ENCODE measurements around the gene COMP.

The COMP gene

DNA sequence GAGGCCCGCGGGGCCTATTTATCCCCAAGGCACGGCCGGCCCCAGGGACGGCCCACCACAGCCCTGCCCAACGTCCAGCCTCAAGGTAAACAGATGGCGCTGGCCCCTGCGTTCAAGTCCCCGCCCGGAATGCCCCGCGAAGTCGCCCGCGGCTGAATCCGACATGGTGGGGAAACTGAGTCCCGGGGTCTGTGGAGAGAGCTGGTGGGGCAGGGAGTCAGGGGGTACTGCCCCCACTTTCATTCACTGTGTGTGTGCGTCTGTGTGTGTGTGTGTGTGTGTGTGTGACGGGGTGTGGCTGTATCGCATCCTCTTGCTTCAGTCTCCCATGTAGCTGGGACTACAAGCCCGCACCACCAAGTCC is 192 bp upstream of the COMP start:
- no peaks in the 10 kb centered on the region for H3K9me3 ChIP-seq (ENCODE audit: severe bottlenecking)
- DNase-seq (ENCODE audit: low spot score): peak; percentile 59
- TF ChIP-seq, protein P1, sequence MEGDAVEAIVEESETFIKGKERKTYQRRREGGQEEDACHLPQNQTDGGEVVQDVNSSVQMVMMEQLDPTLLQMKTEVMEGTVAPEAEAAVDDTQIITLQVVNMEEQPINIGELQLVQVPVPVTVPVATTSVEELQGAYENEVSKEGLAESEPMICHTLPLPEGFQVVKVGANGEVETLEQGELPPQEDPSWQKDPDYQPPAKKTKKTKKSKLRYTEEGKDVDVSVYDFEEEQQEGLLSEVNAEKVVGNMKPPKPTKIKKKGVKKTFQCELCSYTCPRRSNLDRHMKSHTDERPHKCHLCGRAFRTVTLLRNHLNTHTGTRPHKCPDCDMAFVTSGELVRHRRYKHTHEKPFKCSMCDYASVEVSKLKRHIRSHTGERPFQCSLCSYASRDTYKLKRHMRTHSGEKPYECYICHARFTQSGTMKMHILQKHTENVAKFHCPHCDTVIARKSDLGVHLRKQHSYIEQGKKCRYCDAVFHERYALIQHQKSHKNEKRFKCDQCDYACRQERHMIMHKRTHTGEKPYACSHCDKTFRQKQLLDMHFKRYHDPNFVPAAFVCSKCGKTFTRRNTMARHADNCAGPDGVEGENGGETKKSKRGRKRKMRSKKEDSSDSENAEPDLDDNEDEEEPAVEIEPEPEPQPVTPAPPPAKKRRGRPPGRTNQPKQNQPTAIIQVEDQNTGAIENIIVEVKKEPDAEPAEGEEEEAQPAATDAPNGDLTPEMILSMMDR (IDR thresholded peaks at IDR 0.05; ENCODE audit: poor library complexity, severe bottlenecking): no peak
- no peaks in the 10 kb centered on the region for H3K4me1 ChIP-seq (ENCODE audit: insufficient read depth, poor library complexity, severe bottlenecking)
- no peak overlapping the region for H3K4me3 ChIP-seq (ENCODE audit: severe bottlenecking)
- H3K36me3 ChIP-seq (ENCODE audit: low read depth): no peaks in the 10 kb centered on the region
- peaks cover 58% of the 10 kb centered on the region for H3K27me3 ChIP-seq (ENCODE audit: insufficient read depth, poor library complexity, severe bottlenecking)
- H3K27ac ChIP-seq (ENCODE audit: poor library complexity, severe bottlenecking): no peak overlapping the region
- no peak for ATAC-seq (ENCODE audit: low read depth)

DNA sequence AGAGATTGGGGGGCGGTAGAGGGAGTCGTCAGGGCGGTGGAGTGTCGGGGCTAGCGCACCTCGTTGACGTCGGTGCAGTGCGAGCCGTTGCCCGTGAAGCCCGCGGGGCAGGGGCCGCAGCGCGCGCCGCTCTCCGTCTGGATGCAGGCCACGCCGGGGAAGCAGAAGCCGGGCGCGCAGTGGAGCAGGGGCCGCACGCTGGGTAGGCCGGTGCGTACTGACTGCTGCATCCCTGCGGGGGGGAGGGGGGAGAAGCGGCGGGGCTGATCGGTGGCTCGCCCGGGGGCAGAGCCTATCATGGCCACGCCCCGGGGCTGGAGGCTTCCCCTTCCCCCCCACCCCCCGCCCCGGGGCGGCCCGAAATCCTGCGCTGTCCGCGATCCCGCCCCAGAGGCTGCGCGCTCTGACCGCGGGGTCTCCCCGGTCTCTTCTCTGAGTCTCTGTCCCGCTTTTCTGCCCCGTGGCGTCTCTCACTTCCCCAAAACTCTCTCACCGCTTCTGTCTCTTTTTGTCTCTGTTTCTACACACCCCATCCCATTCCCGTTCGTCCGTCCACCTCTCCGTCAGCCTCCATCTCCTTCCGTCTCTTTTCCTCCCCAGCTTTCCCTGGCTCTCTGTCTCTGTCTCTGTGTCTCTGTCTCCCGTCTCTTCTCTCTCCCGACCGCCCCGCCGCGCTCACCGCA is 1.1 kb downstream of the COMP start:
- Histone ChIP-seq H3K27ac (ENCODE audit: poor library complexity, severe bottlenecking) (no peak overlapping the region), H3K4me1 (ENCODE audit: insufficient read depth, poor library complexity, severe bottlenecking) (no peaks in the 10 kb centered on the region), H3K9me3 (ENCODE audit: severe bottlenecking) (no peaks in the 10 kb centered on the region), H3K36me3 (ENCODE audit: low read depth) (no peaks in the 10 kb centered on the region), H3K4me3 (ENCODE audit: severe bottlenecking) (no peak overlapping the region), H3K27me3 (ENCODE audit: insufficient read depth, poor library complexity, severe bottlenecking) (peaks cover 58% of the 10 kb centered on the region)
- ATAC-seq (ENCODE audit: low read depth): peak; percentile 37
- TF ChIP-seq, protein P1 (IDR thresholded peaks at IDR 0.05; ENCODE audit: poor library complexity, severe bottlenecking): no peak
- peak; percentile 65 for DNase-seq (ENCODE audit: low spot score)

DNA sequence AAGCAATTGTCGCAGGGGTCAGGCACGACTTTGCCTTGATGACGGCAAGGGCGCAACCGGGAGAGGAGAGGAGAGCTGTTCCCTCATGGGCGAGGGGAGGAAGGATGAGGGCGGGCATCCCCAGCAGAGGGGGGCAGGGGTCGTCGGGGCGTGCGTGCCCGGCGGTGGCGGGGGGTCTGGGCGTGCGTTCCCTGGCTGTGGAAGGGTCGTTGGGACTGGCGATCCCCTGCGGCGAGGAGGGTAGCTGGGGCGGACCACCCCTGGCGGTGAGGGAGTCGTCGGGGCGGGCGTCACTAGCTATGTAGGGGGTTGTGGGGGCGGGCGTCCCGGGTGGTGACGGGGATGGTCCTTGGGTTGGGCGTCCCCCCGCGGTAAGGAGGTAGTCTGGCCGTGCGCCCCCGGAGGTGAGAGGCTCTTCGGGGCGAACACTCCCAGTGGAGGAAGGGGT is 1.7 kb downstream of the COMP start:
- DNase-seq (ENCODE audit: low spot score): peak; percentile 64
- Histone ChIP-seq H3K4me3 (ENCODE audit: severe bottlenecking) (no peak overlapping the region), H3K4me1 (ENCODE audit: insufficient read depth, poor library complexity, severe bottlenecking) (no peaks in the 10 kb centered on the region), H3K9me3 (ENCODE audit: severe bottlenecking) (no peaks in the 10 kb centered on the region), H3K27ac (ENCODE audit: poor library complexity, severe bottlenecking) (no peak overlapping the region), H3K36me3 (ENCODE audit: low read depth) (no peaks in the 10 kb centered on the region), H3K27me3 (ENCODE audit: insufficient read depth, poor library complexity, severe bottlenecking) (peaks cover 58% of the 10 kb centered on the region)
- ATAC-seq (ENCODE audit: low read depth): no peak
- TF ChIP-seq, protein P1 (IDR thresholded peaks at IDR 0.05; ENCODE audit: poor library complexity, severe bottlenecking): no peak

DNA sequence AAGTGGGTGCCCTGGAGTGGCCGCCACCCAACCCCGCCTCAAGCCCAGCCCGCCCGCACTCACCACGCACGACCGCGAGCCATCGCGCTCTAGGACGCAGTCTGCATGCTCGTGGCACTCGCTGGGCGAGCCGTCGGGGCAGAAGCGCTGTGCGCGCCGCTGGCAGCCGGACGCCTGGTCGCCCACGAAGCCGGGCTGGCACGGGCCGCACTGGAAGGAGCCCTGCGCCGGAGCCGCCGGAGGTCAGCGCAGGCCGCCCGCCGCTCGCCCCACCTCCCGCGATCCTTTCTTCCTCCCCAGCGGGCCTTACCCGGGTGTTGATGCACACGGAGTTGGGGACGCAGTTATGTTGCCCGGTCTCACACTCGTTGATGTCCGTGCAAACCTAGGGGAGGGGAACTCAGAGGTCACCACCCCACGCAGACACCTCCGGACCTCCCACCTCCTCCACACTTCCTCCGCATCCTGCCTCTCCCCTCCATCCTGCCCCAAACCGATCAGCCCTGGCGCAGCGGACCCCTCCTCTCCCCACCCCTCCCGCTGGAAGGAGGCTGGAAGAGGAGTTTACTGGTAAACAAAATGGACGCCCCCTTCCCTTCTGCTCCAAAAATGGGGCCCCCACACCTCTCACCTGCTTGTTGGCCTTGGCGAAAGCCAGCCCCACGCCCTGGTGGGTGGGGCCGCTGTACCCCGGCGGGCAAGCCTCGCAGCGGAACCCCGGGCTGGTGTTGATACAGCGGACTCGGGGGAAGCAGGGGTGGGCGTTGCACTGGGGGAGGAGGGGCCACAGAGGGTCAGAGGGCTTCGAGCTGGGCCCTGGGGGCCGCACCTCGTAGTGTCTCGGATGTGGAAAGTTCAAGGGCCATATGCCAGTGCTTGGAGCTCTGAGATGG is 2.3 kb downstream of the COMP start:
- H3K4me1 ChIP-seq (ENCODE audit: insufficient read depth, poor library complexity, severe bottlenecking): no peaks in the 10 kb centered on the region
- H3K9me3 ChIP-seq (ENCODE audit: severe bottlenecking): no peaks in the 10 kb centered on the region
- H3K27ac ChIP-seq (ENCODE audit: poor library complexity, severe bottlenecking): no peak overlapping the region
- no peak overlapping the region for H3K4me3 ChIP-seq (ENCODE audit: severe bottlenecking)
- ATAC-seq (ENCODE audit: low read depth) (no peak), DNase-seq (ENCODE audit: low spot score) (peak; percentile 60)
- no peaks in the 10 kb centered on the region for H3K36me3 ChIP-seq (ENCODE audit: low read depth)
- peaks cover 58% of the 10 kb centered on the region for H3K27me3 ChIP-seq (ENCODE audit: insufficient read depth, poor library complexity, severe bottlenecking)
- TF ChIP-seq, protein P1 (IDR thresholded peaks at IDR 0.05; ENCODE audit: poor library complexity, severe bottlenecking): no peak
